SK-N-SH (cell line): ENCODE data around the gene OSBPL5. TPM values are rescaled to one million over a fixed set of nuclear protein-coding genes. Genes with fewer than 3 reads are reported as not detected.

ENCODE experiments used
- CTCF ChIA-PET: fragments of 300-600, 350-600 bp; formaldehyde crosslinking; extraction: SDS; loops from one replicate; lab custom pipeline; 2021; lab: Yijun Ruan, JAX
- POLR2A ChIA-PET: fragments of 350-600 bp; sonication (Branson Sonifier 250); formaldehyde crosslinking; extraction: SDS; loops from one replicate; lab custom pipeline; 2020; ENCODE audit warnings: antibody characterized with exemption, inconsistent platforms; lab: Yijun Ruan, JAX
- DNase-seq: peaks from one replicate; pipeline ENCODE4 v3.0.0; 2012
- H2AFZ ChIP-seq: fragments of 200-600 bp; sonication (generic); 2 replicates; pipeline ENCODE4 v1.8.1; 2016; ENCODE audit warnings: antibody characterized with exemption, mild to moderate bottlenecking, low read depth
- H3F3A ChIP-seq: fragments of 200-600 bp; sonication (generic); replicated peaks from 2 replicates; pipeline ENCODE3; 2016; ENCODE audit warnings: antibody characterized with exemption, mild to moderate bottlenecking; ENCODE audit not compliant: insufficient read depth
- H3K27ac ChIP-seq, 2 experiments: fragments of 200-500 bp in 1 of 2; fragments of 200-600 bp in 1 of 2; sonication (Bioruptor generic) in 1 of 2; sonication (generic), shearing (Covaris generic) in 1 of 2; 2 replicates each; pipeline versions ENCODE4 v1.5.1 to v1.6.1; 2014 to 2016; ENCODE audit warnings: low read depth in 2 of 2, inconsistent platforms in 1 of 2, low read length in 1 of 2, mild to moderate bottlenecking in 1 of 2, mixed read lengths in 1 of 2
- H3K27me3 ChIP-seq: fragments of 200-600 bp; sonication (generic), shearing (Covaris generic); 2 replicates; pipeline ENCODE4 v1.6.1; 2016; ENCODE audit warnings: mixed run types; ENCODE audit not compliant: insufficient read depth
- H3K36me3 ChIP-seq, 2 experiments: fragments of 200-500 bp in 1 of 2; fragments of 200-600 bp in 1 of 2; sonication (Bioruptor generic) in 1 of 2; sonication (generic) in 1 of 2; replicated peaks in 1 of 2; 2 replicates each; pipeline versions ENCODE3 to v1.5.1; 2014 to 2016; ENCODE audit warnings: low read length in 1 of 2, mild to moderate bottlenecking in 1 of 2; ENCODE audit not compliant: insufficient read depth in 2 of 2, control insufficient read depth in 1 of 2
- H3K4me1 ChIP-seq, 2 experiments: fragments of 200-500 bp in 1 of 2; fragments of 200-600 bp in 1 of 2; sonication (Bioruptor generic) in 1 of 2; sonication (generic), shearing (Covaris generic) in 1 of 2; 2 replicates each; pipeline versions ENCODE4 v1.5.1 to v1.6.1; 2014 to 2016; ENCODE audit warnings: low read depth in 1 of 2, low read length in 1 of 2, mixed run types in 1 of 2; ENCODE audit not compliant: insufficient read depth in 2 of 2, control insufficient read depth in 1 of 2
- H3K4me2 ChIP-seq: fragments of 200-600 bp; sonication (generic), shearing (Covaris generic); 2 replicates; pipeline ENCODE4 v1.6.1; 2017; ENCODE audit warnings: mixed run types
- H3K4me3 ChIP-seq, 2 experiments: fragments of 200-500 bp in 1 of 2; fragments of 200-600 bp in 1 of 2; sonication (Bioruptor generic) in 1 of 2; sonication (generic), shearing (Covaris generic) in 1 of 2; 2 replicates each; pipeline versions ENCODE4 v1.5.1 to v1.8.1; 2014 to 2016; ENCODE audit warnings: low read depth in 2 of 2, inconsistent platforms in 1 of 2, low read length in 1 of 2, mild to moderate bottlenecking in 1 of 2, mixed read lengths in 1 of 2, moderate library complexity in 1 of 2
- H3K79me2 ChIP-seq: fragments of 200-600 bp; sonication (generic); 2 replicates; pipeline ENCODE4 v1.8.1; 2017; ENCODE audit warnings: mild to moderate bottlenecking; ENCODE audit not compliant: insufficient read depth
- H3K9ac ChIP-seq: fragments of 200-600 bp; sonication (generic); 2 replicates; pipeline ENCODE4 v1.6.1; 2017; ENCODE audit warnings: mixed run types
- H3K9me2 ChIP-seq: fragments of 200-600 bp; sonication (generic); 2 replicates; pipeline ENCODE4 v1.6.1; 2017; ENCODE audit warnings: mixed run types
- H3K9me3 ChIP-seq: fragments of 200-600 bp; sonication (generic); 2 replicates; pipeline ENCODE4 v1.6.1; 2017; ENCODE audit warnings: mixed run types, mild to moderate bottlenecking, moderate library complexity
- H4K20me1 ChIP-seq: fragments of 200-600 bp; sonication (generic); 2 replicates; pipeline ENCODE4 v1.6.1; 2017; ENCODE audit warnings: mild to moderate bottlenecking, mixed run types; ENCODE audit not compliant: insufficient read depth
- EZH2phosphoT487 ChIP-seq: fragments of 200-600 bp; sonication (generic); IDR thresholded peaks from 2 replicates; pipeline ENCODE4 v1.6.1; 2017; ENCODE audit warnings: low read depth, mixed run types, mild to moderate bottlenecking, antibody characterized with exemption, moderate library complexity, borderline replicate concordance
- FOSL2 ChIP-seq: IDR thresholded peaks from 2 replicates; pipeline ENCODE4 v1.4.0; 2012; ENCODE audit warnings: low read depth, mild to moderate bottlenecking, moderate library complexity, borderline replicate concordance
- GABPA ChIP-seq: IDR thresholded peaks from 2 replicates; pipeline ENCODE4 v1.4.0; 2012; ENCODE audit warnings: low read depth, mild to moderate bottlenecking
- IRF3 ChIP-seq: fragments of 150-350 bp; IDR thresholded peaks from 2 replicates; pipeline ENCODE4 v1.6.1; 2016; ENCODE audit warnings: mild to moderate bottlenecking, low read depth, low read length
- MEF2A ChIP-seq: IDR thresholded peaks from 2 replicates; pipeline ENCODE4 v1.4.0; 2012; ENCODE audit warnings: low read depth, borderline replicate concordance
- NFIC ChIP-seq: IDR thresholded peaks from 2 replicates; pipeline ENCODE4 v1.4.0; 2012; ENCODE audit warnings: borderline replicate concordance
- POLR2AphosphoS5 ChIP-seq: IDR thresholded peaks from 2 replicates; pipeline ENCODE4 v1.6.1; 2012; ENCODE audit warnings: low read depth, low read length
- RAD21 ChIP-seq: IDR thresholded peaks from 2 replicates; pipeline ENCODE4 v1.6.1; 2012; ENCODE audit warnings: mild to moderate bottlenecking, low read length
- REST ChIP-seq: IDR thresholded peaks from 2 replicates; pipeline ENCODE4 v1.6.1; 2012; ENCODE audit warnings: mild to moderate bottlenecking, low read depth, low read length, moderate library complexity
- SIN3A ChIP-seq: IDR thresholded peaks from 2 replicates; pipeline ENCODE4 v1.6.1; 2012; ENCODE audit warnings: low read depth, mild to moderate bottlenecking, low read length, moderate library complexity, borderline replicate concordance
- SMC3 ChIP-seq: IDR thresholded peaks from 2 replicates; pipeline ENCODE4 v1.6.1; 2012; ENCODE audit warnings: low read depth, low read length, improper control_type of control experiment
- TAF1 ChIP-seq: IDR thresholded peaks from 2 replicates; pipeline ENCODE4 v1.6.1; 2012; ENCODE audit warnings: low read depth, mild to moderate bottlenecking, low read length, moderate library complexity, borderline replicate concordance
- TCF12 ChIP-seq: IDR thresholded peaks from 2 replicates; pipeline ENCODE4 v1.4.0; 2012
- TEAD4 ChIP-seq: IDR thresholded peaks from 2 replicates; pipeline ENCODE4 v1.4.0; 2012; ENCODE audit warnings: mild to moderate bottlenecking, borderline replicate concordance; ENCODE audit not compliant: insufficient read depth
- YY1 ChIP-seq: IDR thresholded peaks from 2 replicates; pipeline ENCODE4 v1.4.0; 2012; ENCODE audit warnings: low read depth, mild to moderate bottlenecking
- WGBS: methylation state at CpG from one replicate; pipeline ENCODE4 v1.1.6; 2017; ENCODE audit warnings: low lambda C conversion rate; 5-methylcytosine and 5-hydroxymethylcytosine counted together
- polyA plus RNA-seq, 3 experiments: library from polyadenylated mRNA; depleted of rRNA; stranded (reverse); fragments of >200 nt; gene quantifications; 2 replicates each; pipeline ENCODE4 v1.2.3, GENCODE V29; 2012
- TF ChIP-seq, protein P1 (sequence below): fragments of 150-350 bp; IDR thresholded peaks from 2 replicates; pipeline ENCODE4 v1.6.1; 2017; ENCODE audit warnings: antibody characterized with exemption, low read length, low read depth, borderline replicate concordance

OSBPL5 gene
- polyA plus RNA-seq, 1 of the 3 experiments (the other 2 are of a cell fraction) = 10.9 TPM

DNA sequence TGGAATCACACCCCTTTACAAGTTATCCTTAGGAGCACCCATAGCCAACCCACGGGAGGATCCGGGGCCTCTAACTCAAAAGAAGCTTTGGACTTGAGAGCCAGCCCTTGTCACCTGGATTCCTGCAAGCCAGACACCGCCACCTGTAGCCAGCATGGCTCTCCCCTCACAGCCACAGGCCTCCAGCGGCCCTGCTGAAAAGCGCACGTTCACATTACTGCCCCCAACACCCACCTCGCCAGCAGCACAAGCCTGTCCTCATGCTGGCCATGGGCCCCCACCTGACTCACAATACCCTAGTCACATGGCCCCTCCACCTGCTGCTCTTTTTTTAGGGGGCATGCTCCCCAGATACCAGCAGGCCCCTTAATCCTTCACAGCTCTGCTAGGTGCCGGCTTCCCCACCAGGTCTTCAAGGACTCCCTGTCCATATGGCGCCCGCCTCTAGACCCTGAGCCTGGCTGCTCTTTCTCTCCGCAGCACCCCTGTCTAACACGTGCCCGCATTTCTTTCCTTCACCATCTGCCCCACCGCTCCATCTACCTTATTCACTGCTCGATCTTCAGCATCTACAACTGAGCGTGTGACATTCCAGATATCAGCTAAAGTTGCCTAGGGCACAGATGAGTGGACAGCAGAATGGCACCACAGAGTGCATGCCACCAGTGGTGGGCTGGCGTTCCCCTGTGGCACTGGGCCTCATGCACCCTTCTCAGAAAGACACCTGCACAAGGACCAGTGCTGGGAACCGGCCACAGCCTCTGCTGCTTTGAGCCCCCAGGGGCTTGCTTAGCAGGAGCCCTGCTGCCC is 114.5 kb downstream of the OSBPL5 start:
- Histone ChIP-seq H3K9ac (no peak overlapping the region), H3K36me3 (peaks cover 10 to 48% of the 10 kb centered on the region in 2 experiments), H3F3A (peaks cover 11% of the 10 kb centered on the region), H3K9me2 (no peaks in the 10 kb centered on the region), H3K27ac (peak overlapping the region; percentile 0 to 79; a peak in 3 of 4 replicates), H3K4me1 (peaks cover 27 to 54% of the 10 kb centered on the region in 2 experiments), H3K9me3 (no peaks in the 10 kb centered on the region), H3K4me2 (peak overlapping the region; percentile 77; the same call in 1 of the 2 replicates), H4K20me1 (peaks cover 85% of the 10 kb centered on the region), H3K79me2 (peaks cover 95% of the 10 kb centered on the region), H3K4me3 (0 out of 4 replicates have a peak overlapping the region, but pooled peaks of 1 of the 2 experiments have one; percentile 14), H2AFZ (no peak overlapping the region), H3K27me3 (no peaks in the 10 kb centered on the region)
- POLR2A ChIA-PET = no interaction called here
- WGBS = 94% methylated on average over 16 of the region's 18 CpGs
- CTCF ChIA-PET = interaction anchor here (0.6 to 23.7 kb wide), 5 partner anchors 13 to 459 kb away, joined by 3 to 403 read pairs (median 3); no protein-coding TSS in a partner anchor
- TF ChIP-seq POLR2AphosphoS5 (no peak), MEF2A (no peak), IRF3 (no peak), TAF1 (no peak), YY1 (no peak), SIN3A (no peak), TEAD4 (no peak), RAD21 (no peak), TCF12 (no peak), EZH2phosphoT487 (no peak), NFIC (no peak), FOSL2 (no peak), SMC3 (no peak), GABPA (no peak), REST (no peak)
- TF ChIP-seq, protein P1, sequence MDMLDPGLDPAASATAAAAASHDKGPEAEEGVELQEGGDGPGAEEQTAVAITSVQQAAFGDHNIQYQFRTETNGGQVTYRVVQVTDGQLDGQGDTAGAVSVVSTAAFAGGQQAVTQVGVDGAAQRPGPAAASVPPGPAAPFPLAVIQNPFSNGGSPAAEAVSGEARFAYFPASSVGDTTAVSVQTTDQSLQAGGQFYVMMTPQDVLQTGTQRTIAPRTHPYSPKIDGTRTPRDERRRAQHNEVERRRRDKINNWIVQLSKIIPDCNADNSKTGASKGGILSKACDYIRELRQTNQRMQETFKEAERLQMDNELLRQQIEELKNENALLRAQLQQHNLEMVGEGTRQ = no peak
- no peak for DNase-seq
